Measurements from ENCODE around the gene SLC44A4. TPM values are rescaled to one million over a fixed set of nuclear protein-coding genes. Genes with fewer than 3 reads are reported as not detected.
A peak's percentile ranks its signal among the peaks of the same experiment; 100 is the strongest.

The SLC44A4 gene
- total and polyA plus RNA-seq, 9 of the 15 experiments (the other 6 are each of a cell fraction or from before 2014, with no cell fraction given) = 7.9 to 18.6 (median 11.2) TPM

DNA sequence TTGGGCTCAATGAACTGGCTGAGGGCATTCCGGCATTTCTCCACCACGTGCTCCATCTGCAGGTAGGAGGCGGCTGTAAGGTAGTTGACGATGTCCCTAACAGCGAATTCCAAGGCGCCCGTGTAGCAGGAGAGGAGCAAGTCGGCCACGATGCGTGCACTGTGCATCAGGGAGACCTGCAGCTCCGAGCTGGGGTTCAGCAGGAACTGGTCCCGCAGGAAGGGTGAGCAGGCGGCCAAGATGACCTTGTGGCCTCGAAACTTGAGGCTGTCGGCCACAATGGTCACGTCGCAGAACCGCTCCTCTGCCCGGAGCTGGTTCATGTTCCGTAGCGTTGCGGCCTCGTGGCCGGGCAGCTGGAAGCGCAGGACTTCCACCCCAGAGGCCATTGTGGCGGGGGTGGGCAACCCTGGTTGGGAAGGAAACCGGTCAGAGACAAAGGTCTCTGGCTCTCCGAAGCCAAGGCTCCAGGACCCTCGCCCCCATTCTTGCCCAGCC is 22.2 kb upstream of the SLC44A4 start (continued):
- TF ChIP-seq, protein P1, sequence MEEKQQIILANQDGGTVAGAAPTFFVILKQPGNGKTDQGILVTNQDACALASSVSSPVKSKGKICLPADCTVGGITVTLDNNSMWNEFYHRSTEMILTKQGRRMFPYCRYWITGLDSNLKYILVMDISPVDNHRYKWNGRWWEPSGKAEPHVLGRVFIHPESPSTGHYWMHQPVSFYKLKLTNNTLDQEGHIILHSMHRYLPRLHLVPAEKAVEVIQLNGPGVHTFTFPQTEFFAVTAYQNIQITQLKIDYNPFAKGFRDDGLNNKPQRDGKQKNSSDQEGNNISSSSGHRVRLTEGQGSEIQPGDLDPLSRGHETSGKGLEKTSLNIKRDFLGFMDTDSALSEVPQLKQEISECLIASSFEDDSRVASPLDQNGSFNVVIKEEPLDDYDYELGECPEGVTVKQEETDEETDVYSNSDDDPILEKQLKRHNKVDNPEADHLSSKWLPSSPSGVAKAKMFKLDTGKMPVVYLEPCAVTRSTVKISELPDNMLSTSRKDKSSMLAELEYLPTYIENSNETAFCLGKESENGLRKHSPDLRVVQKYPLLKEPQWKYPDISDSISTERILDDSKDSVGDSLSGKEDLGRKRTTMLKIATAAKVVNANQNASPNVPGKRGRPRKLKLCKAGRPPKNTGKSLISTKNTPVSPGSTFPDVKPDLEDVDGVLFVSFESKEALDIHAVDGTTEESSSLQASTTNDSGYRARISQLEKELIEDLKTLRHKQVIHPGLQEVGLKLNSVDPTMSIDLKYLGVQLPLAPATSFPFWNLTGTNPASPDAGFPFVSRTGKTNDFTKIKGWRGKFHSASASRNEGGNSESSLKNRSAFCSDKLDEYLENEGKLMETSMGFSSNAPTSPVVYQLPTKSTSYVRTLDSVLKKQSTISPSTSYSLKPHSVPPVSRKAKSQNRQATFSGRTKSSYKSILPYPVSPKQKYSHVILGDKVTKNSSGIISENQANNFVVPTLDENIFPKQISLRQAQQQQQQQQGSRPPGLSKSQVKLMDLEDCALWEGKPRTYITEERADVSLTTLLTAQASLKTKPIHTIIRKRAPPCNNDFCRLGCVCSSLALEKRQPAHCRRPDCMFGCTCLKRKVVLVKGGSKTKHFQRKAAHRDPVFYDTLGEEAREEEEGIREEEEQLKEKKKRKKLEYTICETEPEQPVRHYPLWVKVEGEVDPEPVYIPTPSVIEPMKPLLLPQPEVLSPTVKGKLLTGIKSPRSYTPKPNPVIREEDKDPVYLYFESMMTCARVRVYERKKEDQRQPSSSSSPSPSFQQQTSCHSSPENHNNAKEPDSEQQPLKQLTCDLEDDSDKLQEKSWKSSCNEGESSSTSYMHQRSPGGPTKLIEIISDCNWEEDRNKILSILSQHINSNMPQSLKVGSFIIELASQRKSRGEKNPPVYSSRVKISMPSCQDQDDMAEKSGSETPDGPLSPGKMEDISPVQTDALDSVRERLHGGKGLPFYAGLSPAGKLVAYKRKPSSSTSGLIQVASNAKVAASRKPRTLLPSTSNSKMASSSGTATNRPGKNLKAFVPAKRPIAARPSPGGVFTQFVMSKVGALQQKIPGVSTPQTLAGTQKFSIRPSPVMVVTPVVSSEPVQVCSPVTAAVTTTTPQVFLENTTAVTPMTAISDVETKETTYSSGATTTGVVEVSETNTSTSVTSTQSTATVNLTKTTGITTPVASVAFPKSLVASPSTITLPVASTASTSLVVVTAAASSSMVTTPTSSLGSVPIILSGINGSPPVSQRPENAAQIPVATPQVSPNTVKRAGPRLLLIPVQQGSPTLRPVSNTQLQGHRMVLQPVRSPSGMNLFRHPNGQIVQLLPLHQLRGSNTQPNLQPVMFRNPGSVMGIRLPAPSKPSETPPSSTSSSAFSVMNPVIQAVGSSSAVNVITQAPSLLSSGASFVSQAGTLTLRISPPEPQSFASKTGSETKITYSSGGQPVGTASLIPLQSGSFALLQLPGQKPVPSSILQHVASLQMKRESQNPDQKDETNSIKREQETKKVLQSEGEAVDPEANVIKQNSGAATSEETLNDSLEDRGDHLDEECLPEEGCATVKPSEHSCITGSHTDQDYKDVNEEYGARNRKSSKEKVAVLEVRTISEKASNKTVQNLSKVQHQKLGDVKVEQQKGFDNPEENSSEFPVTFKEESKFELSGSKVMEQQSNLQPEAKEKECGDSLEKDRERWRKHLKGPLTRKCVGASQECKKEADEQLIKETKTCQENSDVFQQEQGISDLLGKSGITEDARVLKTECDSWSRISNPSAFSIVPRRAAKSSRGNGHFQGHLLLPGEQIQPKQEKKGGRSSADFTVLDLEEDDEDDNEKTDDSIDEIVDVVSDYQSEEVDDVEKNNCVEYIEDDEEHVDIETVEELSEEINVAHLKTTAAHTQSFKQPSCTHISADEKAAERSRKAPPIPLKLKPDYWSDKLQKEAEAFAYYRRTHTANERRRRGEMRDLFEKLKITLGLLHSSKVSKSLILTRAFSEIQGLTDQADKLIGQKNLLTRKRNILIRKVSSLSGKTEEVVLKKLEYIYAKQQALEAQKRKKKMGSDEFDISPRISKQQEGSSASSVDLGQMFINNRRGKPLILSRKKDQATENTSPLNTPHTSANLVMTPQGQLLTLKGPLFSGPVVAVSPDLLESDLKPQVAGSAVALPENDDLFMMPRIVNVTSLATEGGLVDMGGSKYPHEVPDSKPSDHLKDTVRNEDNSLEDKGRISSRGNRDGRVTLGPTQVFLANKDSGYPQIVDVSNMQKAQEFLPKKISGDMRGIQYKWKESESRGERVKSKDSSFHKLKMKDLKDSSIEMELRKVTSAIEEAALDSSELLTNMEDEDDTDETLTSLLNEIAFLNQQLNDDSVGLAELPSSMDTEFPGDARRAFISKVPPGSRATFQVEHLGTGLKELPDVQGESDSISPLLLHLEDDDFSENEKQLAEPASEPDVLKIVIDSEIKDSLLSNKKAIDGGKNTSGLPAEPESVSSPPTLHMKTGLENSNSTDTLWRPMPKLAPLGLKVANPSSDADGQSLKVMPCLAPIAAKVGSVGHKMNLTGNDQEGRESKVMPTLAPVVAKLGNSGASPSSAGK (IDR thresholded peaks at IDR 0.05) = peak; percentile 93
- TF ChIP-seq, protein P2, sequence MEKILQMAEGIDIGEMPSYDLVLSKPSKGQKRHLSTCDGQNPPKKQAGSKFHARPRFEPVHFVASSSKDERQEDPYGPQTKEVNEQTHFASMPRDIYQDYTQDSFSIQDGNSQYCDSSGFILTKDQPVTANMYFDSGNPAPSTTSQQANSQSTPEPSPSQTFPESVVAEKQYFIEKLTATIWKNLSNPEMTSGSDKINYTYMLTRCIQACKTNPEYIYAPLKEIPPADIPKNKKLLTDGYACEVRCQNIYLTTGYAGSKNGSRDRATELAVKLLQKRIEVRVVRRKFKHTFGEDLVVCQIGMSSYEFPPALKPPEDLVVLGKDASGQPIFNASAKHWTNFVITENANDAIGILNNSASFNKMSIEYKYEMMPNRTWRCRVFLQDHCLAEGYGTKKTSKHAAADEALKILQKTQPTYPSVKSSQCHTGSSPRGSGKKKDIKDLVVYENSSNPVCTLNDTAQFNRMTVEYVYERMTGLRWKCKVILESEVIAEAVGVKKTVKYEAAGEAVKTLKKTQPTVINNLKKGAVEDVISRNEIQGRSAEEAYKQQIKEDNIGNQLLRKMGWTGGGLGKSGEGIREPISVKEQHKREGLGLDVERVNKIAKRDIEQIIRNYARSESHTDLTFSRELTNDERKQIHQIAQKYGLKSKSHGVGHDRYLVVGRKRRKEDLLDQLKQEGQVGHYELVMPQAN (IDR thresholded peaks at IDR 0.05; ENCODE audit: borderline replicate concordance) = no peak
- TF ChIP-seq, protein P3, sequence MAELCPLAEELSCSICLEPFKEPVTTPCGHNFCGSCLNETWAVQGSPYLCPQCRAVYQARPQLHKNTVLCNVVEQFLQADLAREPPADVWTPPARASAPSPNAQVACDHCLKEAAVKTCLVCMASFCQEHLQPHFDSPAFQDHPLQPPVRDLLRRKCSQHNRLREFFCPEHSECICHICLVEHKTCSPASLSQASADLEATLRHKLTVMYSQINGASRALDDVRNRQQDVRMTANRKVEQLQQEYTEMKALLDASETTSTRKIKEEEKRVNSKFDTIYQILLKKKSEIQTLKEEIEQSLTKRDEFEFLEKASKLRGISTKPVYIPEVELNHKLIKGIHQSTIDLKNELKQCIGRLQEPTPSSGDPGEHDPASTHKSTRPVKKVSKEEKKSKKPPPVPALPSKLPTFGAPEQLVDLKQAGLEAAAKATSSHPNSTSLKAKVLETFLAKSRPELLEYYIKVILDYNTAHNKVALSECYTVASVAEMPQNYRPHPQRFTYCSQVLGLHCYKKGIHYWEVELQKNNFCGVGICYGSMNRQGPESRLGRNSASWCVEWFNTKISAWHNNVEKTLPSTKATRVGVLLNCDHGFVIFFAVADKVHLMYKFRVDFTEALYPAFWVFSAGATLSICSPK (IDR thresholded peaks at IDR 0.05; ENCODE audit: borderline replicate concordance) = no peak
- TF ChIP-seq ZBED1 (IDR thresholded peaks at IDR 0.05) (no peak), ZBTB1 (CRISPR knock-in tag; IDR thresholded peaks at IDR 0.05; ENCODE audit: borderline replicate concordance, low read depth) (no peak), JUNB (CRISPR knock-in tag; conservative IDR thresholded peaks at IDR 0.05) (no peak), GABPB2 (CRISPR knock-in tag; conservative IDR thresholded peaks at IDR 0.05) (0 out of 2 replicates have a peak, but pooled peaks have one; percentile 42), CBFB (CRISPR knock-in tag; IDR thresholded peaks at IDR 0.05) (no peak), XRCC3 (IDR thresholded peaks at IDR 0.05) (no peak), HOXB6 (CRISPR knock-in tag; IDR thresholded peaks at IDR 0.05; ENCODE audit: borderline replicate concordance) (no peak)
- TF ChIP-seq, protein P4, sequence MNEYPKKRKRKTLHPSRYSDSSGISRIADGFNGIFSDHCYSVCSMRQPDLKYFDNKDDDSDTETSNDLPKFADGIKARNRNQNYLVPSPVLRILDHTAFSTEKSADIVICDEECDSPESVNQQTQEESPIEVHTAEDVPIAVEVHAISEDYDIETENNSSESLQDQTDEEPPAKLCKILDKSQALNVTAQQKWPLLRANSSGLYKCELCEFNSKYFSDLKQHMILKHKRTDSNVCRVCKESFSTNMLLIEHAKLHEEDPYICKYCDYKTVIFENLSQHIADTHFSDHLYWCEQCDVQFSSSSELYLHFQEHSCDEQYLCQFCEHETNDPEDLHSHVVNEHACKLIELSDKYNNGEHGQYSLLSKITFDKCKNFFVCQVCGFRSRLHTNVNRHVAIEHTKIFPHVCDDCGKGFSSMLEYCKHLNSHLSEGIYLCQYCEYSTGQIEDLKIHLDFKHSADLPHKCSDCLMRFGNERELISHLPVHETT (CRISPR knock-in tag; conservative IDR thresholded peaks at IDR 0.05 in 1 of 2, IDR thresholded peaks at IDR 0.05 in 1 of 2) = no peak
